ENCODE data around the gene SPACA6. TPM values are rescaled to one million over a fixed set of nuclear protein-coding genes. Genes with fewer than 3 reads are reported as not detected.

The SPACA6 gene
- total RNA-seq, 2 donors from 2014 or later = 18.4 to 26.8 TPM

DNA sequence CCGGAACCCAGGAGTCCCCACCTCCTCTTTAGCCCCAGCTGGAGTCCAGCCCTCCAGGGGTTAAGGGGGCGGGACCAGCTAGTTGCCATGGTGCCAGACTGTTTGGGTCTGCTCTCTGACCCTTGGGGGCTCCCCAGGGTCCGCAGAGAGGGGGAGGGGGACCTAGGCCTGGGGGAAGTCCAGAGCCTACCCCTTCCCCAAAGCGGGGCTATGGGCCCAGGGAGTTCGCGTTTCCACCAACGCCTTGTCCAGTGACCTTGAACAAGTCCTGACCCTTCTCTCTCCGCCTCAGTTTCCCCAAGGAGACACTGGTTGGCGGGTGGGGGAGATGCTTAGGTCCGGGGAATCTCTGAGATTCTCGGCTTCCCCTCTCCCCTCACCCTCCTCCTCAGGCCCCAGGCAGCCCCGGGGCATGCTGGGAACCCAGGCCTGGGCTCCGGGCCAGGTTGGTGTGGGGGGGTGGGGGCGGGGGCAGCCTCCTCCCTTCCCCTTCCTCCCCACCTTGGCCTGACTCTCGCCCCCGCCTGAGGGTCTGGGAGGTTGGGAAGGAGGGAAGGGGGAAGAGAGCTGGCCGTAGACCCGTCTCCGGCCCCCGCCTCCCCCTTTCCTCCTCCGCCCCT, 2.6 kb upstream of the SPACA6 start:
- H3K9me3 Mint-ChIP-seq = peaks cover 8% of the 10 kb centered on the region
- WGBS, 2 experiments (ENCODE audit: insufficient coverage in 1 of 2, insufficient read length in 1 of 2) = 3% methylated on average over 8 of the region's 21 CpGs; no CpG with 5 or more reads in 1 of the 2 experiments
- Histone ChIP-seq H3K4me3 (ENCODE audit: low read length) (peak overlapping the region; percentile 90), H3K27me3 (ENCODE audit: control insufficient read depth, insufficient read depth, low read length, poor library complexity, severe bottlenecking) (no peaks in the 10 kb centered on the region), H3K27ac (ENCODE audit: low read depth, low read length) (peak overlapping the region; percentile 99), H3K9ac (ENCODE audit: extremely low read depth, low read length, poor library complexity, severe bottlenecking) (peak overlapping the region; percentile 91), H3K9me3 (ENCODE audit: control insufficient read depth, low read length) (peaks cover 14% of the 10 kb centered on the region), H3K4me1 (ENCODE audit: control insufficient read depth, insufficient read depth, low read length) (peaks cover 5% of the 10 kb centered on the region), H3K36me3 (ENCODE audit: control insufficient read depth, insufficient read depth, low read length) (peaks cover 29% of the 10 kb centered on the region)
- H3K27ac Mint-ChIP-seq = peak overlapping the region; percentile 93
- H3K4me1 Mint-ChIP-seq = peaks cover 20% of the 10 kb centered on the region
- DNase-seq = peak; percentile 90
- H3K27me3 Mint-ChIP-seq (ENCODE audit: insufficient read depth) = peaks cover 2% of the 10 kb centered on the region
- TF ChIP-seq, protein P1, sequence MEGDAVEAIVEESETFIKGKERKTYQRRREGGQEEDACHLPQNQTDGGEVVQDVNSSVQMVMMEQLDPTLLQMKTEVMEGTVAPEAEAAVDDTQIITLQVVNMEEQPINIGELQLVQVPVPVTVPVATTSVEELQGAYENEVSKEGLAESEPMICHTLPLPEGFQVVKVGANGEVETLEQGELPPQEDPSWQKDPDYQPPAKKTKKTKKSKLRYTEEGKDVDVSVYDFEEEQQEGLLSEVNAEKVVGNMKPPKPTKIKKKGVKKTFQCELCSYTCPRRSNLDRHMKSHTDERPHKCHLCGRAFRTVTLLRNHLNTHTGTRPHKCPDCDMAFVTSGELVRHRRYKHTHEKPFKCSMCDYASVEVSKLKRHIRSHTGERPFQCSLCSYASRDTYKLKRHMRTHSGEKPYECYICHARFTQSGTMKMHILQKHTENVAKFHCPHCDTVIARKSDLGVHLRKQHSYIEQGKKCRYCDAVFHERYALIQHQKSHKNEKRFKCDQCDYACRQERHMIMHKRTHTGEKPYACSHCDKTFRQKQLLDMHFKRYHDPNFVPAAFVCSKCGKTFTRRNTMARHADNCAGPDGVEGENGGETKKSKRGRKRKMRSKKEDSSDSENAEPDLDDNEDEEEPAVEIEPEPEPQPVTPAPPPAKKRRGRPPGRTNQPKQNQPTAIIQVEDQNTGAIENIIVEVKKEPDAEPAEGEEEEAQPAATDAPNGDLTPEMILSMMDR (conservative IDR thresholded peaks at IDR 0.05) = no peak
- peaks cover 25% of the 10 kb centered on the region for H3K36me3 Mint-ChIP-seq (ENCODE audit: low read depth)
- peak overlapping the region; percentile 83 for H3K4me3 Mint-ChIP-seq

DNA sequence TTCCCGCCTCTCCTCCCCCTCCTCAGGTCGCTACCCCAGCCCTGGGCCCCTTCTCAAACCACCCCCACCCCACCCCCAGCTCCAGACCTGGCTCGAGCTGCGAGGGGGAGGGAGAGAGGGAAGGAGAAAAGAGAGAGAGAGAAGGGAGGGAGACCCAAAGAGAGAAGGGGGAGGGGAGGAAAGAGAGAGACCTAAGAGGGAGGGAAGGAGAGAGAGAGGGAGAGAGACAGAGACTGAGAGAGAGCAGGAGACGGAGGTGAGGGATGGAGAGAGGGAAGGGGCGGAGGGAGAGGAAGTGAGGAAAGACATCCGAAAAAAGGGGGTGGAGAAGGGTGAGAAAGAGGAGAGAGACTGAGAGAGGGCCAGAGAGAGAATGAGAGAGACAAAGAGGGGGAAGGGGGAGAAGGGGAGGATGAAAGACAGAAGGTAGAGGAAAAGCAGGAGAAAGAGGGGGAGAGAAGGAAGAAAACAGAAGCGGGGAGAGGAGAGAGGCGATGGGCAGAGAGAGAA, 2.0 kb upstream of the SPACA6 start:
- peaks cover 31% of the 10 kb centered on the region for H3K36me3 Mint-ChIP-seq (ENCODE audit: low read depth)
- peak overlapping the region; percentile 45 for H3K27ac Mint-ChIP-seq
- peak overlapping the region; percentile 90 for H3K4me3 ChIP-seq (ENCODE audit: low read length)
- peak overlapping the region; percentile 83 for H3K4me3 Mint-ChIP-seq
- TF ChIP-seq, protein P1 (conservative IDR thresholded peaks at IDR 0.05) = no peak
- peaks cover 4% of the 10 kb centered on the region for H3K9me3 Mint-ChIP-seq
- H3K27me3 Mint-ChIP-seq (ENCODE audit: insufficient read depth) = peaks cover 2% of the 10 kb centered on the region
- H3K27me3 ChIP-seq (ENCODE audit: control insufficient read depth, insufficient read depth, low read length, poor library complexity, severe bottlenecking) = no peaks in the 10 kb centered on the region
- peaks cover 35% of the 10 kb centered on the region for H3K36me3 ChIP-seq (ENCODE audit: control insufficient read depth, insufficient read depth, low read length)
- peak overlapping the region; percentile 99 for H3K27ac ChIP-seq (ENCODE audit: low read depth, low read length)
- peaks cover 20% of the 10 kb centered on the region for H3K4me1 Mint-ChIP-seq
- H3K4me1 ChIP-seq (ENCODE audit: control insufficient read depth, insufficient read depth, low read length) = peaks cover 5% of the 10 kb centered on the region
- peaks cover 9% of the 10 kb centered on the region for H3K9me3 ChIP-seq (ENCODE audit: control insufficient read depth, low read length)
- no peak for DNase-seq
- H3K9ac ChIP-seq (ENCODE audit: extremely low read depth, low read length, poor library complexity, severe bottlenecking) = peak overlapping the region; percentile 91
- WGBS, 2 experiments (ENCODE audit: insufficient coverage in 1 of 2, insufficient read length in 1 of 2) = 13 to 19% methylated on average over 7 of the region's 9 CpGs

DNA sequence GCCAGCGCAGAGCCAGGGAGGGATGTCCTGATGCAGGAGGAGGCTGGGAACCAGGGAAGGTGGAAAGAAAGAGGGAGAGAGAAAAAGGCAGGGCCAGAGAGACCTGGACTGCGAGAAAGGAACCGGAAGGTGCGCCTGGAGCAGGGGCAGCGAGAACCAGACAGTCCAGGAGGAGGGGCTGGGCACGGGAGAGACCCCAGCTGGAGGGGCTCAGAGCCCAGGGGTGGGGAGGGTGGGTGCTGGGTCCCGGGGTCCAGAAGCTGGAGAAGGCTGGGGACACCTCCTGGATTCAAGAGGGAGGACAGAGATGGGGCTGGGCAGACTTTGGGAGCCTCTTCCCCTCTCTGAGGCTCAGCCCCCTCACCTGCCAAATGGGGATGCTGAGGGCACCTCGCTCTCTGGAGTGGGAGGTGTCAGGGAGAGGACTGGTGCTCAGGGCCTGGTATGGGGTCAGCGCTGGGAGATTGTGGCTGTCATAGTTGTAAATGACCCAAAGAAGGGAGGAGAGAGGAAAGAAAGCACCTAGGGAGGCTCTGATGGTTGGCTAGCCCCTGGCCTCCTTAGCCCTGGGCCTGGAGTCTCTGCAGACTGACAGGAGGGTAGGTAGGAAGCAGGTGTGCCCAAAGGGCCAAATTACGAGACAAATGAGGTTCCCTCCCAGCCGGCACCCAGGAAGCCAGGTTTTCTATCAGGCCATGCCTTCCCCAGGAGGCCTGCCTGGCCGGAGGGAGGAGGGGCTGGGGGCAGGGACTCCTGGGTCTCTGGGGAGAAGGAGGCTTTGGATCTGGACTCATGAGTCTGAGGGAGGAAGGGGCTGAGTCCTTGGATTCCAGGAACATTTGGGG, 1.3 kb upstream of the SPACA6 start:
- Mint-ChIP-seq H3K9me3 (peaks cover 4% of the 10 kb centered on the region), H3K4me3 (peak overlapping the region; percentile 83), H3K4me1 (peaks cover 20% of the 10 kb centered on the region), H3K27me3 (ENCODE audit: insufficient read depth) (peaks cover under 1% of the 10 kb centered on the region), H3K36me3 (ENCODE audit: low read depth) (peaks cover 36% of the 10 kb centered on the region), H3K27ac (peak overlapping the region; percentile 45)
- Histone ChIP-seq H3K4me1 (ENCODE audit: control insufficient read depth, insufficient read depth, low read length) (peaks cover 5% of the 10 kb centered on the region), H3K27ac (ENCODE audit: low read depth, low read length) (peak overlapping the region; percentile 99), H3K9ac (ENCODE audit: extremely low read depth, low read length, poor library complexity, severe bottlenecking) (peak overlapping the region; percentile 91), H3K27me3 (ENCODE audit: control insufficient read depth, insufficient read depth, low read length, poor library complexity, severe bottlenecking) (no peaks in the 10 kb centered on the region), H3K9me3 (ENCODE audit: control insufficient read depth, low read length) (peaks cover 2% of the 10 kb centered on the region), H3K4me3 (ENCODE audit: low read length) (peak overlapping the region; percentile 90), H3K36me3 (ENCODE audit: control insufficient read depth, insufficient read depth, low read length) (peaks cover 41% of the 10 kb centered on the region)
- WGBS, 2 experiments (ENCODE audit: insufficient coverage in 1 of 2, insufficient read length in 1 of 2) = 42 to 46% methylated on average over 6 to 12 of the region's 12 CpGs
- TF ChIP-seq, protein P1 (conservative IDR thresholded peaks at IDR 0.05) = no peak
- DNase-seq = peak; percentile 61
